Stimulated activated CD4-positive, alpha-beta T cell treated with anti-CD3 and anti-CD28 coated beads, Interleukin-2, amount 100 ng/mL, for 48 hours (primary cell): ENCODE data around the gene WSCD1.

Experiments used
- DNase-seq, 2 donors: peaks; one replicate each; pipeline ENCODE4 v3.0.0-alpha.2; 2020

WSCD1 gene

DNA sequence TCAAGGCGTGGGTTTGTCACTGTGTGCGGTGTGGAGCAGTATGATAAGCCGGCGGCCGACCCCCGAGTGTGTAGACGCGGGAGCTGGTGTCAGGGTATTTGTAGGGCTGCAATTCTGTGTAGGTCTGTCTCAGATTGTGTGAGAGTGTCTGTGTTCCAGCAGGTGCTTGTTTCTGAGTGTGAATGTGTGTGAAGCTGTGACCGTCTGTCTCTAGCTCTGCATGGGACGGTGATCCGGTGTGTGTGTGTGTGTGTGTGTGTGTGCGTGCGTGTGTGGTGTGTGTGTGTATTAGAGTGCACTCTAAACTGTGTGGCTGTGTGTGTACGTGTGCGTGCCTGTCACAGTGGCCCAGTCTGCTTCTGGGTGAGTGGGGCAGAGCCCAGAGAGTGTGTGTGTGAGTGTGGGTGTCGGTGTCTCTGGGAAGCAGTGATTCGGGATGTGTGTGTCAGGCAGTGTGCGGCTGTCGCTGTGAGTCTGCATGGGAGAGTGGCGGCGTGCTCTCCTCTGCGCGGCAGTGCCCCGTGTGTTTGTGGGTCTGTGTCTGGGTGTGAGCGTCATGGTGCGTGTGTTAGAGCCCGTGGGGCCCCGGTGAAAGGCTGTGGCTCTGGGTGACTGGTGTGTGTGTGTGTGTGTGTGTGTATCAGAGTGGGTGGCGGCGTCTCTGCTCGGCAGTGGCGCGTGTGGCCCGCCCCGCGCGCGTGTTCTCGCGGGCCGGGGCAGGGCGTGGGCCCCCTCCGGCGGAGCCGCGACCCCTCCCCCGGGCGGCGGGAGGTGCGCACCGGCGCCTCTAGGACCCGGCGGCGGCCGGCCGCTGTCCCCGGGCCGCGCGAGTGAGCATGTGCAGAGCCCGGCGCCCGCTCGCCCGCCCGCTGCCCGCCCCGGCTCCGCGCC is at the start of gene WSCD1:
WSCD1 (plus strand) TSS at position 841 of the 891 bp plus-strand sequence. CDS start 10,280 bp downstream, outside the sequence.
- no peak for DNase-seq

GRCh38 chr17:6021011-6021400 is 49.2 kb upstream of the WSCD1 start:
- no peak for DNase-seq

DNA sequence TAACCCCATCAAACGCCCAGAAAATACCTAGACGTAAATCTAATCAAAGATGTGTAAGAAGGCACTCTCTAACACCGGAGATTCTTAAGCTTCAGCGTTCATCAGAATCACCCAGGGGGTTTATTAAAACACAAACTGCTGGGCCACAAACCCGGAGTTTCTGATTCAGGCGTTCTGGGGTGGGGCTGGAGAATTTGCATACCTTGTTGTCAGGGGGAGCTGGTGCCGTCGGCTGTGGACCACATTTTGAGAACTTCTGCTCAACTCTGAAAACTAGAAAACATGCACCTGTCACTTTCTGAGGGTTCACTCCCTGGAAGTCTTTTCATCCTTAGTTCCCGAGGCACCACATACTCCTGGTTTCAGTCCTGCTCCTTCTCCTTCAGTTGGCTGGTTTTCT is 48.6 kb upstream of the WSCD1 start:
- no peak for DNase-seq

DNA sequence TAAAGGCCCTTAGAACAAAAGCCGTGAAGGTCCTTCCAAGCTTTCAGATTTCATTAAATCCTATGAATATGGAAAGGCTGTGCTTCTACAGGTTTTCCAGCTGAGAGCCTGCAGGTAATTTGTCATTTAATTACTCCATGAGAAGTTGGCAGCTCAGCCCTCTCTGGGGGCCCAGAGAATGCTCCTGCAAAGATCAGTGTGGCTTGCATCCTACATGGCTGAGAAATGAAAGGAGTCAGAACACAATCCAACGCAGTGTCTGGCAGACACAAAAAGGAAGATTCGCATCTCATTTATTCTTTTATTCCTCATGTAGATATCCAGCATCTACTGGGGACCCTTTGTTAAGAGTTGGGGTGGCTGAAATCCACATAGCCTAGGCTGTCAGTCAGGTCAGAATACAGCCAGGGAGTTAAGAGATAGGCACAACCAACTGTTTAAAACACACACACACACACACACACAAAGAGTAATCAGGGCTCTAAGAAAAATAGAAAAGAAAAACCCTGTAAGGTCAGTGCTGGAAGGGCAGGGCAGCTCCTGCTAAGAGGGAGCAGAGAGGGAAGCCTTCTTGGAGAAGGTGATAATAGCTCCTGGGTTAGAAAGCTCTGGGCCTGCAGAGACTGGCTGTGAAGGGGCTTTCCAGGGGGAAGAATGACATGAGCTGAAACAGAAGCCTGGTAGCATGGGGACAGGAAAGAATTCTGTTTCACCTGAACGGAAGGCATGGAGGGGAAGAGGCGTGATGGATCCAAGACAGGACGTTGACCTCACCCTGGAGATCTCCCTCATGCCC is 46.9 kb upstream of the WSCD1 start:
- no peak for DNase-seq

- DNase-seq = no peak
Measured at GRCh38 chr17:6024576-6024975, 45.6 kb upstream of the WSCD1 start.

DNA sequence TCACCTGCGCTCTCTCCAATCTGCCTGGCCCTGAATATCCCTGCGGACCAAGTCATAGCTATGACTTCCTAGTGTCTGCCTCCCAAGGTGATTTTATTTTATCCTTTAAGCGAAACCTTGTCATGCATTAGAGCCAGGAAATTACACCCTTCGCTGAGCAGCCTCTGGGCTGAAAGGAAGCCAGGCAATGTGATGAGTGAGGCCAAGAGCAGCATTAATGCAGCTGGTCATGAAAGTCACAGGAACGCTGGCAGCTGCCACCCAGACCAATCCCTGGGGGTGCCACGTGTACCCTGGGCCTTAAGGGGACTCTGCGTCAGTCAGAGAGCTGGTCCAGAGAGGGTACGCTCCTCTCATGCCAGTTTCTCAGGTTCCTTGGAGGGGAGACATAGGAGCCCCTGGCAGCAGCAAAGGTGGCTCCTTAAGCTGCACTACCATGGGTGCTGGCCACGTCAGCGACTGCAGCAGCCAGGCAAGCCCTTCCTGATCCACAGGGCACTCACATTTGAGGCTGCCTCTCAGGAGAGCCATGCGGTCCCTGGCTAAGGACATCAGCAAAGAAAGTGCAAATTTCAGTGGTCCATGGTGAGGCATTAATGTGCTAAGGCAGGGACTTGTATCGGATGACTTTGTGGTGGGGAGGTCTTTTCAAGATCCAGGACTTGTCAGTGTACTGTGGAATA is 42.7 kb upstream of the WSCD1 start:
- no peak for DNase-seq

DNA sequence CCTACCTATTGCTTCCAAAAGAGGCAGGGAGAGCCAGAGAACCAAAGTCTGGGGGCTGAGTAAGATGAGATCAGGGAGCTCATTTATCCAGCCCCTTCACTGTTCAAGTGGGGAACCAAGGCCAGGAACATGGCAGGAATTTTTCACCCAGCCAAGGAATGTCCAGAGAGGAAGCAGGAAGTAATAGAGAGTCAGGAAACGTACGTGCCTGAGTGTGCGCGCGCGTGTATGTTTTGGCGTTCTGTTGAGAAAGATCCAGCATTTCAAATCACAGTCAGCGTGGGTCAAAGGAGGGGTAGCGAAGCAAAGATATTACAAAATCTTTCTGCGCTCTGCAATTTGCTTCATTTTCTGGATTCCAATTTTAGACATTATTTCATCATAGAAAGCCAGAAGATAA is 41.9 kb upstream of the WSCD1 start:
- DNase-seq = no peak

DNA sequence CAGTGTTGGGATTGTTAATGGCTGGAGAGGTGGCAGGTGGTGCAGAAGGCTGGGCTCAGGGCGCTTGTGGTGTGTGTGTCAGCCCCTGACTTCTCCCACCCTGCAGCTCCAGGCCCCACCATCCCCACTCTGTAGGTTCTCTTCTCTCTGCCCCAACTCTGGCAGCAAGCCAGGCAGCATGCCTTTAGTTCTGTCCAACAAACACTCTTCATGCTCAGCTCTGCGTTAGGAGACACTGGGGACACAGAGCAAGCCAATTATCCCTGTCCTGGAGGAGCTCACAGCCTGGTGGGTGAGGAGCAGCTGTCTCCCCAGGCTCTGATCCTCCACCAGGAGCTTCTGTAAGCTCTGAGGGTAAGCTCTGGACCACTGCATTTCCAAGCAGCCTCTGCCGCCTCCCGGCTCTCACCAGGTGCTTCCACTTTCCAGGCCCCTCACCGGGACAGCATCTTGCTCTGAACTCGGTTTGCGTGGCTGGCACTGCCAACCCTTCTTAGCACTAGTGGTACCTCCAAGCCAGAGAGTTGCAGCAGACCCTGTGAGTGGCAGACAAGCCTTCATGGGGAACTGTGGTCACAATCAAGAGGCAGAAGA is 34.3 kb upstream of the WSCD1 start:
- no peak for DNase-seq

DNA sequence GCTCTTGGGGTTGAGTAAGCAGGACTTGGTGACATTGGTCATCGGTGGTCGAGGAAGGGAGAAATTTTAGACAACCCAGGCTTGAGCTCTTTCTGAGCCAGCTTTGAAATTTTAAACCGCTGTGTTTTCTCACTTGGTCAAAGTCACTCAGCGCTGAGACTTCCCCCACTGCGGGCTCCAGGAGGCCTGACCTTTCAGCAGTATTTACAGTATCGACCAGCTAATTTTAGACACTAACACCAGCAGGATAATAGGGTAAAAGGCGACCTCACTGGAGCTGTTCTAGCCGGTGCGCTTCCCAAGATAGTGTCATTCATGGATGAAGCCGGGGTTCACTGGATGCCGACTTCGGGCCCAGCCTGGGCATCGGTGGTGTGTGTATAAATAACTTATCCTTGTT is 29.7 kb upstream of the WSCD1 start:
- no peak for DNase-seq

- DNase-seq = no peak
Measured at GRCh38 chr17:6041246-6041645, 28.9 kb upstream of the WSCD1 start.

DNA sequence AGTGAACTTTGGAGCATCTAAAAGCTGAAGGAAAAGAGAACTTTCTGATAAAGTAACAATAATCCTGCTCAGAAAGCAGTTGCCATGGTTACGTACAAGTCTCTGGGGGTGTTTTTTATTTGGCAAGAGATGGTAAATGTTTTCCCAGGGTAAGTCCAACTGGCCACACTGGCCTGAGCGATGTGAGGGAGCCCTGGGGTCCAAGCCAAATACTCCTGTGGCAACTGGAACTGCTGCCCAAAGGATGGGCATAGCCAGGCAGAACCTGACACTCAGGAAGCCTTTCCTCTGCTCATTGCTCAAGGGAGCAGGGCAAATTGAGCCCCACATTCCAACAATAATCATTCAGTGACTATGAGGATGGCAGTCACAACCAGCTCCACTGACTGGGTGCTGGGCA is 26.8 kb upstream of the WSCD1 start:
- no peak for DNase-seq

DNA sequence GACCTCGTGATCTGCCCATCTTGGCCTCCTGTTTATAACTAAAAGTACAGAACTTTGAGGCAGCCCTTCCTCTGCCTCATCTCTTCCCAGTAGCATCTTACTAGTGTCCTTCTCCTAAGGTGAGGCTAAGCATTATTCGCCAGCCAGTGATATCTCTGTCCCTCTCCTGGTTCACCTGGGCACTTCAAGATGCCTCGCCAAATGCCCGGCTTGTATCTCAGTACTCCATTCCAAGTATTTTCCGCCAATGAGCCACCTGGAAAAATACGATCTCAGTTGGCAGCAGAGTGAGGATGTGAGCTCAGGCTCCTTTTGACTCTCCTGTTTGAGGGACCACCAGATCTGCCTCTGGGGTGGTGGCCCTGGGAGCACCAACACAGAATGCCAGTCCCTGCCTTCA is 25.9 kb upstream of the WSCD1 start:
- DNase-seq = no peak

- DNase-seq = no peak
Measured at GRCh38 chr17:6045621-6046357, 24.4 kb upstream of the WSCD1 start.

DNA sequence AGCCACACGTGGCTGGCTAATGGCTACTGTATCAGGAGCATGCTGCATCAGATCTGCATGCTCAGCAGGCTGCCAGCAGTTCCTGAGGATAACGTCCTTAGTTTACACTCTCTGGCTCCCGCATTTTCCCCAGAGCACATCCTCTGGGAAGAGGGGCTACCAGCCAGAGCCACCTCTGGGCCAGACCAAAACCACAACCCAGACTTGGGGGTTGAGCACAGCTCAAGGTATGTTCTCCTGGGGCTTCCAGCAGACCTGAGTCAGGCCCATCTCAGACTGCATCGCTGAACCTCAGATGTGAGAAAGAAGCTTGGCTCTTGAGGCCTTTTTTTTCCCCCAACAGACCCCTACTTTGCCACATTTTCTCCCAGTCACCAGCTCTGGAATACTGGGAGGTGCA is 23.7 kb upstream of the WSCD1 start:
- no peak for DNase-seq

DNA sequence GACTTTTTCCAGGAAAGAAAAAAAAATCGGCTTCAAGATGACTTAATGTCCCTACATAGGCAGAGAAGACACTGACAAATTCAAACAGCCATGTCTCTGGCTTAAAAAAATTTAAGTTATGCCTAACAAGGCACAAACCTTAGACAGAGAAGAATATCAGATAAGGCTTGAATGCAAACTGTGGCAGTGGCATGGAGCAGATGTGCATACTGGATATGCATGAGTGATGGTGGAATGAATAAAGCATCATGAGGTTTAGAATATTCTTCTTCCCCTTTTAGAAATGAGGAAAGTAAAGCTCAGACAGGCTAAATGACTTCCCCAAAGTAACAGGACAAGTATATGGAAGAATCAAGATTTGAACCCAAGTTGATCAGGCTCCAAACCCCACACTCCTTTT is 23.2 kb upstream of the WSCD1 start:
- DNase-seq = no peak

GRCh38 chr17:6047966-6048365 is 22.2 kb upstream of the WSCD1 start:
- DNase-seq = no peak

DNA sequence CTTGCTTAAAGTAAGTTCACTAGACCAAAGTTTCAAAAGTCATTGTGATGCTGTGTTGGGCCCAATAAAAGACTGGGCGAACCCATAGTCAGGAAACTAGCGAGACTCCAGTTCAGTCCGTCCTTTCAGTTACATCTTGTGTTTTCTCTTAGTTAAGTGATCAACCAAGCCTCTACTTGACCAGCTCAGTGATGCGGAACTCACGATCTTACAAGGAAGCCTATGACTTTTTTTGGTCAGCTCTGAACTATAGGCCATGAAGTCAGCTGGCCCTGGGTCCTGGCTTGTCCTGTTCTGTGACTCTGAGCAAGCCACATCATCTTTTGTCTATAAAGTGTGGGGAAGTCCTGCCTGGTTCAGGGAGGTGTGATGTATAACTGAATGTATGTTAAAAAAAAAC is 21.7 kb upstream of the WSCD1 start:
- DNase-seq = no peak

DNA sequence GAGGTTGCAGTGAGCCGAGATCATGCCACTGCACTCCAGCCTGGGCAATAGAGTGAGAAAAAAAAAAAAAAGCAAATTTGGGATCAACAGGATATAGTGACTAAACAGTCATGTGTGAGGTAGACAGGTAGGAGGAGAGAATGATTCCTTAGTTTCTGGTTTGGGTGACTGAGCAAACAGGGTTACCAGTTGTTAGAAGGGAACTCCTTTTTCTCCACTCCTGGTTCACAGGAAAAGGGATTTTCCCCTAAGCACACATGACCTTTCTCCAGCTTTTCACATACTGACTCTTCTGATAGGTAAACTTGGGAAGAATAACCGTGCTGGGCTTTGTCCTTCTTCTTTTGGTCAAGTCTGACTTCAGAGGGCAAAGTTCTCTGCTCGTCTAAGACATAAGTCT is 17.3 kb upstream of the WSCD1 start:
- DNase-seq = no peak

GRCh38 chr17:6054372-6054771 is 15.8 kb upstream of the WSCD1 start:
- DNase-seq = no peak

DNA sequence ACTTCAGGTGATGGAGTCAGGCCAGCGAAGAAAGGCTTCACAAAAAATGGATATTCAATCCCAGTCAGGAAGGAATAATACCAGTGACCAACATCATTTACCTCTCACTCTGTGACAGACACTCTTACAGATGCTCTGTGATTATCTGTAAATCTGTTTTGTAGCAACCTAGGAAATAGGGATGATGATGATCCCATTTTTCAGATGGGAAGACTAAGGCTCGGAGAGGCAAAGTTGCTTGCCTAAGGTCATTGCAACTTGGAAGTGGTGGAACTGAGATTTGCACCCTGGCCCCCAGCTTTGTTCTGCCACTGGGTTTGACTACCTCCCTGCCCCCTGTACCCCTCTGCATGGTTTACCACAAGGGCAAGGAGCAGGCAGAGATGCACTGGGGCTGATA is 14.1 kb upstream of the WSCD1 start:
- no peak for DNase-seq

DNA sequence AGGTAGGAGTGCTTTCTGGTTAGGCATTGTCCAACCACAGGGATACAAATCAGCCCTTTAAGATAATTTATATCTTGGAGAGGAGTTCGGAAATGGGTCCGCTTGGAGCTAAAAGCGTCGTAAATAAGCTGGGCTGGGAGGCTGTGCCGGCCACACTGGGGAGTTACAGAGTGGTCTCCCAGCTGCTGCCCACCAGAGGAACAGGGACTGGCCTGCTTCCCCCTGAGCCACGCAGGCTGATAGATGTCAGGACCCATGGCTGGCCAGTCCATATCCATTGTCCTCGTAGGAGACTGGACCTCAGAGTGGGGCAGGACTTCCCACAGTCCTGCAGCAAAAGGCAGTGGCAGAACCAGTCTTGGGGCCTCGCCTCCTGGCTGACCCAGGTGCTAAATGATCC is 12.6 kb upstream of the WSCD1 start:
- DNase-seq = no peak

GRCh38 chr17:6059406-6059805 is 10.8 kb upstream of the WSCD1 start:
- no peak for DNase-seq

DNA sequence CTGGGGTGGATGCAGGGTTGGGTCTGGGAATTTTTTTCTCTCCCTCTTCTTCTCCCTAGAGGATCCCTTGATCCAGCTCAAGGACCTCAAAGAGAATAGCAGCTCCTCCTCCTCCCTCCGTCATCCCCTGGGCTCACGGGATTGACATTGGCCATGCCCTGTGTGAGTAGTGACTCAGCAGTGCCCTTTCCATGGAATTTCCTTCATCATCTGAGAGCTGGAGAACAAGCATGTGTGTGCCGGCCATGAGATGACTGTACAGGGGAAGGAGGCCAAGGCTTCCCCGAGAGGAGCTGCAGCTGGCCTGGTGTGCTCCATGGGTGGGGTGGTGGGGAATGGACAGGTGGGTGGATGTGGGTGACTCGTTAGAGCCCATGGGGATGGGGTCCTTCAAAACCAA is 8.9 kb upstream of the WSCD1 start:
- DNase-seq = no peak
